ENCODE data around the gene LRRC4C. TPM values are rescaled to one million over a fixed set of nuclear protein-coding genes. Genes with fewer than 3 reads are reported as not detected.

Gene LRRC4C
- total RNA-seq, 1 donor from 2014 or later: 2.7 TPM

DNA sequence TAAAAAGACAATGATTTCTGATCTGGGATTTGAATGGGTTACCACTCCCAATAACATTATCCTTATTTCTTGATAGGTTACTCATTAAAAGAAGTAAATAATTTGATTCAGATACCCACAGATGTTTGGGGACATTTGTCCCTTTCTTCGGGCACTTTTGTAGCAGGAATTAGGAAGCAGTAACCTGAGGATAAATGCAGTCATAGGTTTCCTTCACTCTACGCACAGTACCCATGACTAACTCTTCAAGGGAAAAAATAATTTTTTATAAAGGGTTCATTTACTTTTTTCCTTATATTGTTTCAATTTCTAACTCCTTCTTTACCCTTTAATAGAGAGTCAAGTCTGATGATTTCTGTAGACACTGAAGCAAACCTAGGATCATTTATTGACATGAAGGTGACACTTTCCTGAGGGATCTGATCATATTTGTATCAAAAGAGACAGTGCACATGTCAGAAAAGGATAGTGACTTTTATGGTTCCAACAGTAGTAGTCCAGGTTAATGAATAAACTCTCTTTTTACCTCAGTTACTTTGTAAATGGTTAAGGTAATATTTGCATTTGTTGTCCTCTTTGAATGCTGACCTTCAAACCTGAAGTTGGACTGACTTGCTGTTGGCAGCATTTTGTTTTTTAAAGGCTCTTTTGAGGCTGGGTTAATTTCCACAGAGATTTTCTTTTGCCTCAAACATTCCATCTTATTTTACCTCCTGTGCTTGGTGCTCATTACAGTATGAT is 1072.0 kb downstream of the LRRC4C start:
- H3K36me3 Mint-ChIP-seq: no peaks in the 10 kb centered on the region
- H3K27me3 Mint-ChIP-seq (ENCODE audit: insufficient read depth, low read depth): no peaks in the 10 kb centered on the region
- H3K27ac Mint-ChIP-seq: no peak overlapping the region
- Histone ChIP-seq H3K36me3 (no peaks in the 10 kb centered on the region), H3K9ac (no peak overlapping the region), H3K27me3 (no peaks in the 10 kb centered on the region), H3K4me1 (peaks cover 6% of the 10 kb centered on the region), H3K4me2 (no peak overlapping the region), H4K20me1 (ENCODE audit: low read depth) (no peaks in the 10 kb centered on the region), H2AFZ (replicated peaks) (no peak overlapping the region), H3F3A (ENCODE audit: low read depth) (no peaks in the 10 kb centered on the region), H3K4me3 (no peak overlapping the region), H3K9me3 (ENCODE audit: low read depth) (no peaks in the 10 kb centered on the region), H3K79me2 (ENCODE audit: low read depth) (no peaks in the 10 kb centered on the region), H3K27ac (no peak overlapping the region)
- peaks cover 11% of the 10 kb centered on the region for H3K4me1 Mint-ChIP-seq
- no peak for TF ChIP-seq EZH2 (IDR thresholded peaks at IDR 0.05)
- TF ChIP-seq EZH2phosphoT487 (IDR thresholded peaks at IDR 0.05): no peak
- TF ChIP-seq, protein P1, sequence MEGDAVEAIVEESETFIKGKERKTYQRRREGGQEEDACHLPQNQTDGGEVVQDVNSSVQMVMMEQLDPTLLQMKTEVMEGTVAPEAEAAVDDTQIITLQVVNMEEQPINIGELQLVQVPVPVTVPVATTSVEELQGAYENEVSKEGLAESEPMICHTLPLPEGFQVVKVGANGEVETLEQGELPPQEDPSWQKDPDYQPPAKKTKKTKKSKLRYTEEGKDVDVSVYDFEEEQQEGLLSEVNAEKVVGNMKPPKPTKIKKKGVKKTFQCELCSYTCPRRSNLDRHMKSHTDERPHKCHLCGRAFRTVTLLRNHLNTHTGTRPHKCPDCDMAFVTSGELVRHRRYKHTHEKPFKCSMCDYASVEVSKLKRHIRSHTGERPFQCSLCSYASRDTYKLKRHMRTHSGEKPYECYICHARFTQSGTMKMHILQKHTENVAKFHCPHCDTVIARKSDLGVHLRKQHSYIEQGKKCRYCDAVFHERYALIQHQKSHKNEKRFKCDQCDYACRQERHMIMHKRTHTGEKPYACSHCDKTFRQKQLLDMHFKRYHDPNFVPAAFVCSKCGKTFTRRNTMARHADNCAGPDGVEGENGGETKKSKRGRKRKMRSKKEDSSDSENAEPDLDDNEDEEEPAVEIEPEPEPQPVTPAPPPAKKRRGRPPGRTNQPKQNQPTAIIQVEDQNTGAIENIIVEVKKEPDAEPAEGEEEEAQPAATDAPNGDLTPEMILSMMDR (IDR thresholded peaks at IDR 0.05): no peak
- H3K4me3 Mint-ChIP-seq: no peak overlapping the region
- H3K9me3 Mint-ChIP-seq: no peaks in the 10 kb centered on the region
- DNase-seq (ENCODE audit: low spot score): no peak

DNA sequence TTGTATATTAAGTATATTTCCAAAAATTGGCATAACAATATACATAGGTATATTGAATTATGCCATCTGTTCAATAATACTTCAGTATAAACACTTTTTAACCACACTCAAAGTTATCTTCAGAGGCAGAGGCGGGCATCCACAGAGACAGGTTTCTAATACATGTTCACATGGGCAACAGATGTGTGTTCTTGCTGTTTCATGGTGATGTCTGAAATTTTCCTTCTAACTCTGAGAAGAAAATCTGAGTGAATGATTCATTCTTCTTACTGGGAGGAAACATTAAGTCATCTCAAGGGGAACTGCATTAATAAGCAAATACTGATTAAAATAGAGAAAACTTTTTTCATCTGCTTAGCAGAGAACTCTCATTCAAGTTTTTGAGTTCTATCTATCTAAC is 1074.5 kb downstream of the LRRC4C start:
- Histone ChIP-seq H3K79me2 (ENCODE audit: low read depth) (no peaks in the 10 kb centered on the region), H3K27ac (no peak overlapping the region), H2AFZ (replicated peaks) (no peak overlapping the region), H3K4me2 (no peak overlapping the region), H4K20me1 (ENCODE audit: low read depth) (no peaks in the 10 kb centered on the region), H3K4me1 (peaks cover 6% of the 10 kb centered on the region), H3F3A (ENCODE audit: low read depth) (no peaks in the 10 kb centered on the region), H3K9ac (no peak overlapping the region), H3K36me3 (no peaks in the 10 kb centered on the region), H3K27me3 (no peaks in the 10 kb centered on the region), H3K9me3 (ENCODE audit: low read depth) (no peaks in the 10 kb centered on the region), H3K4me3 (no peak overlapping the region)
- Mint-ChIP-seq H3K27ac (no peak overlapping the region), H3K36me3 (no peaks in the 10 kb centered on the region), H3K27me3 (ENCODE audit: insufficient read depth, low read depth) (no peaks in the 10 kb centered on the region), H3K9me3 (no peaks in the 10 kb centered on the region), H3K4me1 (peaks cover 11% of the 10 kb centered on the region), H3K4me3 (no peak overlapping the region)
- no peak for DNase-seq (ENCODE audit: low spot score)
- TF ChIP-seq EZH2phosphoT487 (IDR thresholded peaks at IDR 0.05) (no peak), EZH2 (IDR thresholded peaks at IDR 0.05) (no peak)
- TF ChIP-seq, protein P1 (IDR thresholded peaks at IDR 0.05): no peak

DNA sequence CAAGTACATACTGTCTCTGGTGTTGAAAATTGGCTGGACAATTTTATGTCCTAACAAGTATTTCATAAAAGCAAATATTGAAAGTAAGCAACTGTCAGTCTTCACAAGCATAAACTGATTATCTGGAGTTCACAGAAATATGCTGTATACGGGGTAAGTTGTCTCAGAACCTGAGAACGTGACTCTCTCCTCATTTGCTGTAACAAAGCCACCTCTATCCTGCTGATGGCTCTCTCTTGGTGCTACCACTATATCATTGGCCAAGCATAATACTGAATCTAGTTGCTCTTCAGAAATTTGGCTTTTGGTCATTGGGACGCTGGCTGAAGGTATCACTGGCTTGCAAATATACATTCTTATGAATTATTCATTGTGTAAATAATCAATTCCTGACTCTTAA is 1078.0 kb downstream of the LRRC4C start:
- no peak overlapping the region for H3K27ac ChIP-seq
- H3K27ac Mint-ChIP-seq: no peak overlapping the region
- no peaks in the 10 kb centered on the region for H3K36me3 Mint-ChIP-seq
- H3K9ac ChIP-seq: no peak overlapping the region
- peaks cover 5% of the 10 kb centered on the region for H3K4me1 ChIP-seq
- no peak for DNase-seq (ENCODE audit: low spot score)
- no peak overlapping the region for H2AFZ ChIP-seq (replicated peaks)
- H3K4me2 ChIP-seq: no peak overlapping the region
- H3K36me3 ChIP-seq: no peaks in the 10 kb centered on the region
- H3F3A ChIP-seq (ENCODE audit: low read depth): no peaks in the 10 kb centered on the region
- no peaks in the 10 kb centered on the region for H3K79me2 ChIP-seq (ENCODE audit: low read depth)
- H4K20me1 ChIP-seq (ENCODE audit: low read depth): no peaks in the 10 kb centered on the region
- no peak overlapping the region for H3K4me3 Mint-ChIP-seq
- H3K27me3 ChIP-seq: no peaks in the 10 kb centered on the region
- H3K4me3 ChIP-seq: no peak overlapping the region
- no peaks in the 10 kb centered on the region for H3K9me3 ChIP-seq (ENCODE audit: low read depth)
- H3K4me1 Mint-ChIP-seq: peaks cover 7% of the 10 kb centered on the region
- H3K9me3 Mint-ChIP-seq: no peaks in the 10 kb centered on the region
- no peaks in the 10 kb centered on the region for H3K27me3 Mint-ChIP-seq (ENCODE audit: insufficient read depth, low read depth)
- TF ChIP-seq, protein P1 (IDR thresholded peaks at IDR 0.05): no peak
- no peak for TF ChIP-seq EZH2 (IDR thresholded peaks at IDR 0.05)
- TF ChIP-seq EZH2phosphoT487 (IDR thresholded peaks at IDR 0.05): no peak
